ENCODE results near the gene TPRA1.

The TPRA1 gene

DNA sequence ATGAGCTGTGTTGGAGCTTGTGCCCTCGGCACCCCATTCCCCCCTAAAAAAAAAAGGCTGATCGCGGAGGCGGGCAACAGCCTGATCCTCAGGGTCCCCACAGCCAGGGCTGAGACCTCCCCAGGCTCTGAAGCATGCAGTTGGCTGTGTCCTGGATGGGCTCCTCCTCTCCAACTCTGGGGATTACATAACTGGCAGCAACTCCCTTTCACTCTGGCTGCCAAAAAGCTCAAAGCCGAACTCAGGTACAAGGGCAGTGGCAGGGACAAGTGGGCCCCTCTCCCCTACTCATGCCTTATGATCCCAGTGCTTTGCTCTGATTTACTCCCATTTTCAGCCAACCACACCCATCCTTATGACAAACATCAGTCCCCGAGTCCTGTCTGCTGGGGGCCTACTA, 18.3 kb downstream of the TPRA1 start:
- Histone ChIP-seq H3K9me3 (ENCODE audit: low read length) (no peaks in the 10 kb centered on the region), H3K4me3 (ENCODE audit: low read depth in 1 of 2, low read length in 2 of 2) (no peak overlapping the region), H3K36me3 (ENCODE audit: insufficient read depth, low read length) (peaks cover 35% of the 10 kb centered on the region), H3K4me1 (ENCODE audit: insufficient read depth, low read length) (peaks cover 4% of the 10 kb centered on the region), H3K27ac (ENCODE audit: low read depth, low read length) (no peak overlapping the region), H3K27me3 (ENCODE audit: control insufficient read depth in 1 of 2, insufficient read depth in 2 of 2, low read length in 2 of 2) (no peaks in the 10 kb centered on the region), H3K9ac (ENCODE audit: low read length) (no peak overlapping the region)

GRCh38 chr3:127570520-127570919, 20.0 kb downstream of the TPRA1 start:
- Histone ChIP-seq H3K27ac (ENCODE audit: low read depth, low read length) (no peak overlapping the region), H3K27me3 (ENCODE audit: control insufficient read depth in 1 of 2, insufficient read depth in 2 of 2, low read length in 2 of 2) (no peaks in the 10 kb centered on the region), H3K9ac (ENCODE audit: low read length) (no peak overlapping the region), H3K4me1 (ENCODE audit: insufficient read depth, low read length) (peaks cover 4% of the 10 kb centered on the region), H3K4me3 (ENCODE audit: low read depth in 1 of 2, low read length in 2 of 2) (no peak overlapping the region), H3K9me3 (ENCODE audit: low read length) (no peaks in the 10 kb centered on the region), H3K36me3 (ENCODE audit: insufficient read depth, low read length) (peaks cover 35% of the 10 kb centered on the region)

- H3K4me1 ChIP-seq (ENCODE audit: insufficient read depth, low read length): no peaks in the 10 kb centered on the region
- H3K36me3 ChIP-seq (ENCODE audit: insufficient read depth, low read length): peaks cover 28% of the 10 kb centered on the region
- no peaks in the 10 kb centered on the region for H3K27me3 ChIP-seq (ENCODE audit: control insufficient read depth in 1 of 2, insufficient read depth in 2 of 2, low read length in 2 of 2)
- no peak overlapping the region for H3K27ac ChIP-seq (ENCODE audit: low read depth, low read length)
- H3K9me3 ChIP-seq (ENCODE audit: low read length): no peaks in the 10 kb centered on the region
- H3K4me3 ChIP-seq (ENCODE audit: low read depth in 1 of 2, low read length in 2 of 2): no peak overlapping the region
- H3K9ac ChIP-seq (ENCODE audit: low read length): no peak overlapping the region
These were observed 21.4 kb downstream of the TPRA1 start for GRCh38 chr3:127569160-127569559.

DNA sequence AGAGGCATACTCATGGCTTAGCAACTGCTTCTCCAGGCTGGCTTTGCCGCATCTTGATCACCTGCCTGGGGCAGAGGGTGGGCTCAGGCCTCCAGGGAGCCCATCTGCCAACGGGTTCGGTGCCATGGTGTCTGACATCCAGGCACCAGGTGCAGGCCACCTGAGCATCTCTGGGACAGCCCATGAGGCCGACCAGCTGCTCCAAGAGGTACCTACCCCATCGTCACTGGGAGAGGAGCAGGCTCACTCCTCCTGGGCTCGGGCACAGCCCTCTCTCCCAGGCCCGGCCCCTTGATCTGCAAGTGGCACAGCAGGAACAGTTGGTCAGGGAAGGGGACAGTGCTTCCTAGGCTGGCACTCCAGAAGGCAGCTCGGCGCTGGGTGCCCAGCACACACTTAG, 21.9 kb downstream of the TPRA1 start:
- Histone ChIP-seq H3K9ac (ENCODE audit: low read length) (no peak overlapping the region), H3K4me3 (ENCODE audit: low read depth in 1 of 2, low read length in 2 of 2) (no peak overlapping the region), H3K4me1 (ENCODE audit: insufficient read depth, low read length) (no peaks in the 10 kb centered on the region), H3K27me3 (ENCODE audit: control insufficient read depth in 1 of 2, insufficient read depth in 2 of 2, low read length in 2 of 2) (peaks cover 0 to 4% of the 10 kb centered on the region in 2 donors), H3K36me3 (ENCODE audit: insufficient read depth, low read length) (peaks cover 23% of the 10 kb centered on the region), H3K27ac (ENCODE audit: low read depth, low read length) (no peak overlapping the region), H3K9me3 (ENCODE audit: low read length) (no peaks in the 10 kb centered on the region)

DNA sequence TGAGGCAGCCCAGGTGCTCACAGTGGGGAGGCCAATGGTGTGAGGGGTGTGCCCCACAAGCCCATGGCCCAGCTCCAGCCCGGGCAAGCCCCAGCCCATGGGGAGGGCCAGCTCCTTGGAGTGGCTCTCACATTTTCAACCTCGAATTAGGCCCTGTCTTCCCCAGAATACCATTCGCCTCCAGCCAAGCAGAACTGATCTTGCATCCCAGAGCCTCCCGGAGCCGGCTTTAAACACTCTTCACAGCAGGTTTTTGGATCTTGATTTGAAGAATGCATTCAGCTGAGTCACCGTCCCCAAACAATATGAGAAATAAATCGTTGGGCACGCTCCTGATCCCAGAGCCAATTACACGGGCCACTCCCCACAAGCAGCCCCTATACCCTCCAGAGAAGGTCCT, 23.7 kb downstream of the TPRA1 start:
- H3K4me3 ChIP-seq (ENCODE audit: low read depth in 1 of 2, low read length in 2 of 2): no peak overlapping the region
- peaks cover 0 to 4% of the 10 kb centered on the region in 2 donors for H3K27me3 ChIP-seq (ENCODE audit: control insufficient read depth in 1 of 2, insufficient read depth in 2 of 2, low read length in 2 of 2)
- H3K36me3 ChIP-seq (ENCODE audit: insufficient read depth, low read length): peaks cover 9% of the 10 kb centered on the region
- H3K27ac ChIP-seq (ENCODE audit: low read depth, low read length): no peak overlapping the region
- no peaks in the 10 kb centered on the region for H3K9me3 ChIP-seq (ENCODE audit: low read length)
- no peaks in the 10 kb centered on the region for H3K4me1 ChIP-seq (ENCODE audit: insufficient read depth, low read length)
- no peak overlapping the region for H3K9ac ChIP-seq (ENCODE audit: low read length)

DNA sequence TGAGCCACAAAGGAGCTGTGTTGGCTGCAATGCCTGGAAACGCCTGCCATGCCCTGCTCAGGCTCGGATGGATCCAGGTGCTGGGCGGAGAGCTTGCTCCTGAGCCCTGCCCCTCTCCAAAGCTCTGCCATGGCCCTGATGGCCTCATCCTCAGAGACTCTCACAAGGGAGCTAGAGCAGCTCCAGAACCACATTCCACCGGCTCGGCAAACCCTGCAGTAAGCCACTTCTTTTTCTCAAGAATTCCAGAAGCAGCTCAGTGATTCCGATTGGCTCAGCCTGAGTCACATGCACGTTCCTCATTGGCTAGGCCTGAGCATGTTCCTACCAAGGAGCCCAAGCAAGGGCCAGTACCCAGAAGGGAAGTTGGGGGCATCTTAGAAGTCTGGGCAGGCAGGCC, 24.8 kb downstream of the TPRA1 start:
- H3K9ac ChIP-seq (ENCODE audit: low read length): no peak overlapping the region
- peaks cover 3% of the 10 kb centered on the region for H3K36me3 ChIP-seq (ENCODE audit: insufficient read depth, low read length)
- H3K27me3 ChIP-seq (ENCODE audit: control insufficient read depth in 1 of 2, insufficient read depth in 2 of 2, low read length in 2 of 2): peaks cover 0 to 4% of the 10 kb centered on the region in 2 donors
- H3K9me3 ChIP-seq (ENCODE audit: low read length): no peaks in the 10 kb centered on the region
- no peak overlapping the region for H3K4me3 ChIP-seq (ENCODE audit: low read depth in 1 of 2, low read length in 2 of 2)
- H3K27ac ChIP-seq (ENCODE audit: low read depth, low read length): no peak overlapping the region
- H3K4me1 ChIP-seq (ENCODE audit: insufficient read depth, low read length): no peaks in the 10 kb centered on the region

DNA sequence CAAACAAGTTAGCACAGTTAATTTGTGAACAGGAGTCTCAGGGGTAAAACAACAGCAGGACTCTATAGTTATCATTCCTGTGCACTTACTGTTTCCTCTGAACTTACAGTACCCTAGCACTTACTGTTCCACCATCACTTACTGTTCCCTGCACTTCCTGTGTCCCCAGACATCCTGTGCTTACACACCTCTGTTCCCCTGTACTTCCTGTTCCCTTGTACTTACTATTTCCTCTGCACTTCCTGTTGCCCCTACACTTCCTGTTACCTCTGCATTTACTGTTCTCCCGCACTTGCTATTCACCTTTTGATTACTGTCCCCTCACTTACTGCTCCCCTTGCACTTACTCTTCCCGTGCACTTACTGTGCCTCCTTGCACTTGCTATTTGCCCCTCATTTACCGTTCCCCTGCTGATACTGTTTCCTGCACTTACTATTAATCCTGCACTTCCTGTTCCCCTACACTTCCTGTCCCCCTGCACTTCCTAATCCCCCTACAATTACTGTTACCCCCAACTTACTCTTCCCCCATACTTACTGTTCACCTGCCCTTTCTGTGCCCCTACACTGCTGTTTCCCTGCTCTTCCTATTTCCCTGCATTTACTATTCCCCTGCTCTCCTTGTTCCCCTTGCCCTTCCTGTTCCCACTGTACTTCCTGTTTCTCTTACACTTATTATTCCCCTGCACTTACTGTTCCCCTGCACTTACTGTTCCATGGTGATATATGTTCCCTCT, 30.3 kb downstream of the TPRA1 start:
- peaks cover 0 to 4% of the 10 kb centered on the region in 2 donors for H3K27me3 ChIP-seq (ENCODE audit: control insufficient read depth in 1 of 2, insufficient read depth in 2 of 2, low read length in 2 of 2)

GRCh38 chr3:127556565-127556964, 34.0 kb downstream of the TPRA1 start:
- H3K9me3 ChIP-seq (ENCODE audit: low read length): no peaks in the 10 kb centered on the region
- no peaks in the 10 kb centered on the region for H3K36me3 ChIP-seq (ENCODE audit: insufficient read depth, low read length)
- H3K4me3 ChIP-seq (ENCODE audit: low read depth in 1 of 2, low read length in 2 of 2): no peak overlapping the region
- no peaks in the 10 kb centered on the region for H3K4me1 ChIP-seq (ENCODE audit: insufficient read depth, low read length)
- H3K27me3 ChIP-seq (ENCODE audit: control insufficient read depth in 1 of 2, insufficient read depth in 2 of 2, low read length in 2 of 2): no peaks in the 10 kb centered on the region
- H3K27ac ChIP-seq (ENCODE audit: low read depth, low read length): no peak overlapping the region
- no peak overlapping the region for H3K9ac ChIP-seq (ENCODE audit: low read length)

More for the DNA sequence above, 30.3 kb downstream of the TPRA1 start:
- H3K9me3 ChIP-seq (ENCODE audit: low read length): no peaks in the 10 kb centered on the region
- H3K9ac ChIP-seq (ENCODE audit: low read length): no peak overlapping the region
- H3K4me1 ChIP-seq (ENCODE audit: insufficient read depth, low read length): no peaks in the 10 kb centered on the region
- no peak overlapping the region for H3K4me3 ChIP-seq (ENCODE audit: low read depth in 1 of 2, low read length in 2 of 2)
- no peak overlapping the region for H3K27ac ChIP-seq (ENCODE audit: low read depth, low read length)
- no peaks in the 10 kb centered on the region for H3K36me3 ChIP-seq (ENCODE audit: insufficient read depth, low read length)

- no peaks in the 10 kb centered on the region for H3K9me3 ChIP-seq (ENCODE audit: low read length)
- no peak overlapping the region for H3K4me3 ChIP-seq (ENCODE audit: low read depth in 1 of 2, low read length in 2 of 2)
- H3K27ac ChIP-seq (ENCODE audit: low read depth, low read length): no peak overlapping the region
- H3K36me3 ChIP-seq (ENCODE audit: insufficient read depth, low read length): no peaks in the 10 kb centered on the region
- H3K4me1 ChIP-seq (ENCODE audit: insufficient read depth, low read length): no peaks in the 10 kb centered on the region
- no peak overlapping the region for H3K9ac ChIP-seq (ENCODE audit: low read length)
- no peaks in the 10 kb centered on the region for H3K27me3 ChIP-seq (ENCODE audit: control insufficient read depth in 1 of 2, insufficient read depth in 2 of 2, low read length in 2 of 2)
These were observed 35.4 kb downstream of the TPRA1 start for GRCh38 chr3:127555108-127555507.

- no peaks in the 10 kb centered on the region for H3K27me3 ChIP-seq (ENCODE audit: control insufficient read depth in 1 of 2, insufficient read depth in 2 of 2, low read length in 2 of 2)
- H3K9me3 ChIP-seq (ENCODE audit: low read length): no peaks in the 10 kb centered on the region
- no peaks in the 10 kb centered on the region for H3K36me3 ChIP-seq (ENCODE audit: insufficient read depth, low read length)
- H3K4me3 ChIP-seq (ENCODE audit: low read depth in 1 of 2, low read length in 2 of 2): no peak overlapping the region
- H3K4me1 ChIP-seq (ENCODE audit: insufficient read depth, low read length): peaks cover 3% of the 10 kb centered on the region
- H3K27ac ChIP-seq (ENCODE audit: low read depth, low read length): no peak overlapping the region
- H3K9ac ChIP-seq (ENCODE audit: low read length): no peak overlapping the region
These were observed 38.5 kb downstream of the TPRA1 start for GRCh38 chr3:127552038-127552437.

GRCh38 chr3:127551178-127551577, 39.4 kb downstream of the TPRA1 start:
- no peaks in the 10 kb centered on the region for H3K36me3 ChIP-seq (ENCODE audit: insufficient read depth, low read length)
- H3K27me3 ChIP-seq (ENCODE audit: control insufficient read depth in 1 of 2, insufficient read depth in 2 of 2, low read length in 2 of 2): no peaks in the 10 kb centered on the region
- H3K4me1 ChIP-seq (ENCODE audit: insufficient read depth, low read length): peaks cover 6% of the 10 kb centered on the region
- H3K27ac ChIP-seq (ENCODE audit: low read depth, low read length): no peak overlapping the region
- H3K4me3 ChIP-seq (ENCODE audit: low read depth in 1 of 2, low read length in 2 of 2): no peak overlapping the region
- H3K9ac ChIP-seq (ENCODE audit: low read length): no peak overlapping the region
- H3K9me3 ChIP-seq (ENCODE audit: low read length): no peaks in the 10 kb centered on the region

DNA sequence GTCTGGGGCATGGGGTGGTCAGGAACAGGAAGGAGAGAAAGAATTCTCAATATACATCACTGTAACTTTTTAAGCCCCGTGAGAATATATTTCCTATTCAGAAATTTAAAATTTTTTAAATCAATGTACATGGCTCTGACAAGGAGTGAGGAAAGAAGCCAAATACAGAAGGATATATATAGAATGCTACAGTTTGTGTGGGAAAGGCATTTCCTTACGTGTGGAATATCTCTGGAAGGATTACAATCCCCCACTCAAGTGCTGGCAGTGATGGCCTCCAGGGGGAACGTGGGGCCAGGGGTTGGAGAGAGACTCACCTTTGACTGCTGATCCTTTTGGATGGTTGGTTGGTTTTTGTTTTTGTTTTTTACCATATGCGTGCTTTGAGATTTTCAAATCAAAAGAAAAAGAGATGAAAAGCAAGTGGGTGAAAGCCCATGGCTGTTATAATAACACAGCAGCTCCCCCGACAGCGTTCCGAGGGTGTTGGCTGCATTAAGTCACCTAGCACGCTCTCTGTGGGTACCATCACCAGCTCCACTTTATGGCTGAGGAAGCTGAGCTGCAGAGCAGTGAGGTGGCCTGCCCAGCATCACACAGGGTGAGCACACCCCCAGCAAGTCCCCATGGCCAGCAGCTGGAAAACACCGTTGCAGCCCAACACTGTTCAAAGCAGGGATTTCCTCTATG, 39.9 kb downstream of the TPRA1 start:
- Histone ChIP-seq H3K4me3 (ENCODE audit: low read depth in 1 of 2, low read length in 2 of 2) (no peak overlapping the region), H3K27ac (ENCODE audit: low read depth, low read length) (no peak overlapping the region), H3K9me3 (ENCODE audit: low read length) (no peaks in the 10 kb centered on the region), H3K27me3 (ENCODE audit: control insufficient read depth in 1 of 2, insufficient read depth in 2 of 2, low read length in 2 of 2) (no peaks in the 10 kb centered on the region), H3K4me1 (ENCODE audit: insufficient read depth, low read length) (peaks cover 6% of the 10 kb centered on the region), H3K36me3 (ENCODE audit: insufficient read depth, low read length) (no peaks in the 10 kb centered on the region), H3K9ac (ENCODE audit: low read length) (no peak overlapping the region)

Data from muscle layer of colon (tissue), 2 donors.